Osteocyte (in vitro differentiated cells): ENCODE measurements around the gene C1orf210. TPM values are rescaled to one million over a fixed set of nuclear protein-coding genes. Genes with fewer than 3 reads are reported as not detected.
A peak's percentile ranks its signal among the peaks of the same experiment; 100 is the strongest.

Experiments
- DNase-seq: peaks from one replicate; pipeline ENCODE4 v3.0.0; 2021; ENCODE audit warnings: mixed read lengths; ENCODE audit not compliant: unreplicated experiment; ENCODE audit errors: extremely low spot score
- H3K27ac Mint-ChIP-seq: one replicate; pipeline ENCODE4 v1.8.0; 2021; ENCODE audit warnings: mild to moderate bottlenecking, mixed read lengths; ENCODE audit not compliant: unreplicated experiment
- H3K27me3 Mint-ChIP-seq: one replicate; pipeline ENCODE4 v1.8.0; 2021; ENCODE audit warnings: mixed read lengths; ENCODE audit not compliant: unreplicated experiment
- H3K36me3 Mint-ChIP-seq: one replicate; pipeline ENCODE4 v1.8.0; 2021; ENCODE audit warnings: mixed read lengths; ENCODE audit not compliant: unreplicated experiment
- H3K4me1 Mint-ChIP-seq: one replicate; pipeline ENCODE4 v1.8.0; 2021; ENCODE audit warnings: mixed read lengths; ENCODE audit not compliant: unreplicated experiment
- H3K4me3 Mint-ChIP-seq: one replicate; pipeline ENCODE4 v1.8.0; 2021; ENCODE audit warnings: mild to moderate bottlenecking, moderate library complexity, mixed read lengths; ENCODE audit not compliant: unreplicated experiment
- H3K9me3 Mint-ChIP-seq: one replicate; pipeline ENCODE4 v1.8.0; 2021; ENCODE audit warnings: mixed read lengths; ENCODE audit not compliant: unreplicated experiment
- CTCF ChIP-seq: fragments of 200-600 bp; sonication (generic); IDR thresholded peaks from 2 replicates; pipeline ENCODE4 v1.5.0; 2021; ENCODE audit warnings: antibody characterized with exemption, mild to moderate bottlenecking, moderate library complexity
- long read RNA-seq: library from polyadenylated mRNA; unstranded; transcript quantifications from one replicate; pipeline ENCODE4 v2.0.0, GENCODE V29; 2021
- total RNA-seq: library from RNA; stranded (reverse); gene quantifications from 2 replicates; pipeline ENCODE4 v1.2.1, GENCODE V29; 2021

The C1orf210 gene
- not detected in 2 replicates for total RNA-seq
- long read RNA-seq, result 0 reads

GRCh38 chr1:43285269-43285990, at the start of gene C1orf210:
Gene C1orf210, minus strand, starts transcription at chr1:43285581. Its CDS starts 2,311 bp downstream, at chr1:43283270.
- Mint-ChIP-seq H3K4me3 (no peak within 1 kb of the TSS), H3K27me3 (peaks cover 15% of the 10 kb centered on the region), H3K36me3 (no peaks in the 10 kb centered on the region), H3K9me3 (no peaks in the 10 kb centered on the region), H3K4me1 (no peaks in the 10 kb centered on the region), H3K27ac (no peak within 1 kb of the TSS)
- TF ChIP-seq CTCF, result no peak
- DNase-seq, result no peak

- no peak overlapping the region for H3K27ac Mint-ChIP-seq
- DNase-seq, result no peak
- H3K36me3 Mint-ChIP-seq, result no peaks in the 10 kb centered on the region
- no peak overlapping the region for H3K4me3 Mint-ChIP-seq
- no peaks in the 10 kb centered on the region for H3K27me3 Mint-ChIP-seq
- TF ChIP-seq CTCF, result no peak
- H3K9me3 Mint-ChIP-seq, result no peaks in the 10 kb centered on the region
- H3K4me1 Mint-ChIP-seq, result peaks cover 10% of the 10 kb centered on the region
Measured at GRCh38 chr1:43334453-43335205, 49.2 kb upstream of the C1orf210 start.

GRCh38 chr1:43331688-43332087, 46.3 kb upstream of the C1orf210 start:
- DNase-seq, result no peak
- Mint-ChIP-seq H3K4me1 (peaks cover 10% of the 10 kb centered on the region), H3K27ac (no peak overlapping the region), H3K27me3 (no peaks in the 10 kb centered on the region), H3K4me3 (no peak overlapping the region), H3K9me3 (peaks cover 8% of the 10 kb centered on the region), H3K36me3 (no peaks in the 10 kb centered on the region)
- no peak for TF ChIP-seq CTCF

- Mint-ChIP-seq H3K9me3 (peaks cover 14% of the 10 kb centered on the region), H3K27ac (peak overlapping the region; percentile 65), H3K36me3 (no peaks in the 10 kb centered on the region), H3K27me3 (no peaks in the 10 kb centered on the region), H3K4me3 (no peak overlapping the region), H3K4me1 (peaks cover 10% of the 10 kb centered on the region)
- DNase-seq, result no peak
- TF ChIP-seq CTCF, result no peak
Measured at GRCh38 chr1:43329995-43330751, 44.8 kb upstream of the C1orf210 start.
